Measurements from ENCODE around the gene PIP4K2C. TPM values are rescaled to one million over a fixed set of nuclear protein-coding genes. Genes with fewer than 3 reads are reported as not detected.

Gene PIP4K2C
- total and polyA plus RNA-seq, 12 donors: 5.8 to 17.2 (median 14.1) TPM

DNA sequence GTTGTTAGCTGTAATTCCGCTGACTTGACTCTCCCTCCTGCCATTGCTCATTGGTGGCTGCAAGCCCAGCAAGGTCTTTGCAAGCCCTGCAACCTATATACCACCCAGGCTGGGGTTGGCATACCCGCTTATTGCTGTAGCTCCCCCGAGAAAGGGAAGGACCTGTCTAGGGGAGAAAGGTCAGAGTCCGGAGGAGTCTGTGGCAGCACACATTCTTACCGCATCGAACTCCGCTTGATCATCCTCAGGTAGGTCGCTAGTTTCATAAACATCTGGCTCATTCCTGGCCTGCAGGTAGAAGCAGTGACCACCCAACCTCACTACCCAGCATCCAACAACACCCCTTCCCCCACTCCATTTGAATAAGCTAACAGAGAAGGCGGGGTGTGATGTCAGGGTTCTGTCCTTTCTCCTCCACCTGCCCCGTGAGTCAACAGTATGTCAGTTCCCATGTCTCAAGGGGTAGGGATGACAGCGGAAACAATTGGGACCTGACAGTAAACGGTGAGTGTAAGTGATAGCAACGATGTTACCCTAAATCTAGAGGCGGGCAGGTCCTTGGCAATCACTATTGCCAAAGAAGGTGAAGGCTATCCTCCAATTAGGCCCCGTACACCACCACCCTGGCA lies 45.1 kb upstream of the PIP4K2C start:
- intact Hi-C loops (cut with DNase I): loop anchor here in 2 of 10 donors (2.0 kb wide), 1 partner anchor 23 kb away; the partner anchor contains the start of gene MBD6 (in 2 of the 2)
- Histone ChIP-seq H3K4me3 (peak overlapping the region; percentile 86 to 99 (median 96)), H3K36me3 (peaks cover 0 to 20% (median 8%) of the 10 kb centered on the region in 9 donors), H3K9me3 (no peaks in the 10 kb centered on the region), H3K27ac (peak overlapping the region in 8 of 10 donors; percentile 84 to 95 (median 90)), H3K4me1 (peaks cover 13 to 45% (median 37%) of the 10 kb centered on the region in 9 donors), H3K27me3 (peaks cover 0 to 35% (median 29%) of the 10 kb centered on the region in 7 donors)
- 61 to 63% methylated on average over 15 of the region's 15 CpGs for whole genome bisulfite sequencing, 2 donors
- no peak for ATAC-seq
- TF ChIP-seq, protein P1, sequence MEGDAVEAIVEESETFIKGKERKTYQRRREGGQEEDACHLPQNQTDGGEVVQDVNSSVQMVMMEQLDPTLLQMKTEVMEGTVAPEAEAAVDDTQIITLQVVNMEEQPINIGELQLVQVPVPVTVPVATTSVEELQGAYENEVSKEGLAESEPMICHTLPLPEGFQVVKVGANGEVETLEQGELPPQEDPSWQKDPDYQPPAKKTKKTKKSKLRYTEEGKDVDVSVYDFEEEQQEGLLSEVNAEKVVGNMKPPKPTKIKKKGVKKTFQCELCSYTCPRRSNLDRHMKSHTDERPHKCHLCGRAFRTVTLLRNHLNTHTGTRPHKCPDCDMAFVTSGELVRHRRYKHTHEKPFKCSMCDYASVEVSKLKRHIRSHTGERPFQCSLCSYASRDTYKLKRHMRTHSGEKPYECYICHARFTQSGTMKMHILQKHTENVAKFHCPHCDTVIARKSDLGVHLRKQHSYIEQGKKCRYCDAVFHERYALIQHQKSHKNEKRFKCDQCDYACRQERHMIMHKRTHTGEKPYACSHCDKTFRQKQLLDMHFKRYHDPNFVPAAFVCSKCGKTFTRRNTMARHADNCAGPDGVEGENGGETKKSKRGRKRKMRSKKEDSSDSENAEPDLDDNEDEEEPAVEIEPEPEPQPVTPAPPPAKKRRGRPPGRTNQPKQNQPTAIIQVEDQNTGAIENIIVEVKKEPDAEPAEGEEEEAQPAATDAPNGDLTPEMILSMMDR (IDR thresholded peaks at IDR 0.05): no peak
- DNase-seq: no peak

DNA sequence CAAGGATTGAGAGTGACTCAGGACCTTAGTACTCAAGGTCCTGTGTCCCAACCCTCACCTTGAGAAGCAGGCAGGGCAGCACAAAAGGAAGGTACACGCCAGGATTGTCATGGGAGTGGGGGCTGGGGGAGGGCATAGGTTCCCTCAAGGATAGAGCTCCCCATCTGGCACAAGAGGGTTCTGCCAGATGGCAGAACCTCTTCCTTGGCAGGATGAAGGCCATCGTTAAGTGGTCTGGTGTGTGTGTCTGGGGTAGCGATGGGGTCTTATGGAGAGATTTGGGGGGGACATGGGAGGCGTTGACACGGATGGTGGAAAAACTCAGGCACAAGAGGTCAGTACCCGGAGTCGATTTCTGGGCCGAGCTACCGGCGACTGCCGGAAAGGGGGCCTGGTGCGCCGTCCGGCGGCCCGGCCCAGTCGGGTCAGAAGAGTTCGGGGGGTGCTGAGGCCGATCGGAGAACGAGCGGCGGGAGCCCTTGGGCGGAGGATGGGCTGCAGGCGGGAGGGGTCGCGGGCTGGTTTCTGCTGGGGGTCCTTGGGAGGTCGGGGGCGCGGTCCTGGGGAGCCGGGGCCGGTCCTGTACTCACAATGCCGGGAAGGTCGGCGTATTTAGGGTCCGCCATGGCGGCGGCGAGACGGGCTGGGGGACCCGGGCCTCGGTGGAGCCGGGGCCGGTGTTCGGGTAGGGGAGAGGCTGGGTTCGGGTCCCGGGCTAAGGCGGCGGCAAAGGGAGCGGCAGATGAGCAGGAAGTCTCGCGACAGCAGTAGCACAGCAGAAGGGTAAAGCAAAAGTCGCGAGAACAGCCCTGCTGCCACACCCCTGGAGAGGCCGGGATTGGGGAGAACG lies 44.3 kb upstream of the PIP4K2C start, which contains the start of gene DCTN2:
TSS of gene DCTN2 (minus strand) at position 755 of the 850 bp plus-strand sequence. CDS start at position 626, 129 bp downstream.
- 1% methylated on average over 56 of the region's 56 CpGs for WGBS, 2 donors
- intact Hi-C loops (cut with DNase I): loop anchor here in 2 of 10 donors (2.0 kb wide), 1 partner anchor 24 kb away; the partner anchor contains the start of gene MBD6 (in 2 of the 2)
- peak; percentile 93 to 98 for DNase-seq
- peak within 1 kb of the TSS; percentile 46 to 95 (median 88) for H3K27ac ChIP-seq
- ATAC-seq: peak; percentile 97 to 100 (median 99)
- peaks cover 0 to 36% (median 34%) of the 10 kb centered on the region in 7 donors for H3K27me3 ChIP-seq
- peak within 1 kb of the TSS; percentile 86 to 99 (median 96) for H3K4me3 ChIP-seq
- H3K9me3 ChIP-seq: no peaks in the 10 kb centered on the region
- TF ChIP-seq, protein P1 (IDR thresholded peaks at IDR 0.05): peak in 3 of 9 donors; percentile 6 to 23 (median 12)
- peaks cover 13 to 45% (median 37%) of the 10 kb centered on the region in 9 donors for H3K4me1 ChIP-seq
- H3K36me3 ChIP-seq: peaks cover 0 to 13% (median 5%) of the 10 kb centered on the region in 9 donors

GRCh38 chr12:57547288-57548012 lies 43.5 kb upstream of the PIP4K2C start:
- ATAC-seq (no peak), DNase-seq (no peak)
- WGBS, 2 donors: 22 to 24% methylated on average over 9 of the region's 9 CpGs
- Histone ChIP-seq H3K9me3 (no peaks in the 10 kb centered on the region), H3K27ac (peak overlapping the region in 7 of 10 donors; percentile 88 to 95 (median 92)), H3K4me1 (peaks cover 13 to 45% (median 37%) of the 10 kb centered on the region in 9 donors), H3K27me3 (peaks cover 0 to 41% (median 34%) of the 10 kb centered on the region in 7 donors), H3K4me3 (peak overlapping the region; percentile 86 to 99 (median 96)), H3K36me3 (peaks cover 0 to 5% (median 0%) of the 10 kb centered on the region in 9 donors)
- intact Hi-C loops (cut with DNase I): loop anchor here in 2 of 10 donors (2.0 kb wide), 1 partner anchor 25 kb away; the partner anchor contains the start of gene MBD6 (in 2 of the 2)
- TF ChIP-seq, protein P1 (IDR thresholded peaks at IDR 0.05): no peak

All from heart right ventricle (tissue), 16 donors.